Activated CD4-positive, alpha-beta T cell treated with anti-CD3 and anti-CD28 coated beads, Interleukin-2, amount 10 ng/mL, durations not matched to agents 24 days and 14 days (primary cell): ENCODE measurements around the gene GPR84. TPM values are rescaled to one million over a fixed set of nuclear protein-coding genes. Genes with fewer than 3 reads are reported as not detected.

Experiments
- DNase-seq: peaks from one replicate; pipeline ENCODE4 v3.0.0; 2022
- H3K27ac Mint-ChIP-seq: one replicate; pipeline ENCODE4 v1.8.0; 2022; ENCODE audit warnings: mild to moderate bottlenecking, mixed read lengths
- H3K27me3 Mint-ChIP-seq: one replicate; pipeline ENCODE4 v1.8.0; 2022; ENCODE audit warnings: mixed read lengths
- H3K36me3 Mint-ChIP-seq: one replicate; pipeline ENCODE4 v1.8.0; 2022; ENCODE audit warnings: low read depth, mild to moderate bottlenecking, mixed read lengths
- H3K4me1 Mint-ChIP-seq: one replicate; pipeline ENCODE4 v1.8.0; 2021; ENCODE audit warnings: mixed read lengths
- H3K4me3 Mint-ChIP-seq: one replicate; pipeline ENCODE4 v1.8.0; 2022; ENCODE audit warnings: mild to moderate bottlenecking, moderate library complexity, mixed read lengths
- H3K9me3 Mint-ChIP-seq: one replicate; pipeline ENCODE4 v1.8.0; 2021; ENCODE audit warnings: mixed read lengths
- intact Hi-C: fragments of 100-400 bp; cut with micrococcal nuclease; formaldehyde crosslinking; loops from one replicate; pipeline ENCODE4 v1.15.1; 2023
- total RNA-seq: library from RNA; stranded (reverse); gene quantifications from 2 replicates; pipeline ENCODE4 v1.2.3, GENCODE V29; 2022

GPR84 gene
- total RNA-seq, 1 donor from 2014 or later, result 1.5 TPM

DNA sequence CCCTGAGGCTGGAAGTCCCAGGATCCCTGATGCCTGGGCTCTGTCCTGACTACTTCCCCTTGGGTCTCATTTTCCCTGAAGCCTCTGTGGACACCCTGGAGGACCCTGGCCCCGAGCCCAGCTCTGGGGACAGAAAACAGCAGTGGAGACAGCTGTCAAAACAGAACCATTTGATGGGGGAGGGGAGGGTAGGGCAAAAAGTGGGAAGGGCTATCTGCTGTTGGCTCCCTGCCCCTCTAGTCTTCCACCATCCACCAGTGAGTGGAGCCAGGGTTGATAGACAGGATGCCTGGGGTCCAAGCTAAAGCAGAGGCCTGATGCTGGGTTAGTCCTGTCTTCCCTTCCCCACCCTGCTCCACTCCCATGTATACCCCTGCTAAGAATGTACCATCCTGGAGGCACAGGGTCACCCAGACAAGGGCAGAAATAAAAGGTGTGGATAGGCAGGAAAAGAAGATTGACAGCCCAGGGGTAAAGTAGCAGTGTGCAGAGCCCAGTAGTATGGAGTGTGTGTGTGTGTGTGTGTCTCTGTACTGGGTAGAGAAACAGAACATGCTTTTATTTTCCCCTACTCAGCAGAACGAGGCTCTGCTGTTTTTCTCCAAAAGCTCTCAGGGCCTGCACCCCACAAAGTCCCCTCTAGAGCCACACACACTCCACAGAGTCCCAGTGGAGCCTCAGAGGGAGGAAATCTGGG lies 10.4 kb upstream of the GPR84 start:
- no peak overlapping the region for H3K4me3 Mint-ChIP-seq
- peaks cover 30% of the 10 kb centered on the region for H3K4me1 Mint-ChIP-seq
- intact Hi-C loops, result no loop called here
- DNase-seq, result no peak
- H3K36me3 Mint-ChIP-seq, result no peaks in the 10 kb centered on the region
- peaks cover 8% of the 10 kb centered on the region for H3K27me3 Mint-ChIP-seq
- H3K9me3 Mint-ChIP-seq, result no peaks in the 10 kb centered on the region
- no peak overlapping the region for H3K27ac Mint-ChIP-seq

GRCh38 chr12:54373649-54374561 lies 9.6 kb upstream of the GPR84 start:
- H3K36me3 Mint-ChIP-seq, result no peaks in the 10 kb centered on the region
- no peak overlapping the region for H3K4me3 Mint-ChIP-seq
- H3K9me3 Mint-ChIP-seq, result no peaks in the 10 kb centered on the region
- no peak for DNase-seq
- peaks cover 30% of the 10 kb centered on the region for H3K4me1 Mint-ChIP-seq
- peaks cover 8% of the 10 kb centered on the region for H3K27me3 Mint-ChIP-seq
- no peak overlapping the region for H3K27ac Mint-ChIP-seq
- intact Hi-C loops, result no loop called here

GRCh38 chr12:54372113-54372806 lies 8.0 kb upstream of the GPR84 start:
- intact Hi-C loops, result no loop called here
- H3K27ac Mint-ChIP-seq, result peak overlapping the region; percentile 35
- no peaks in the 10 kb centered on the region for H3K36me3 Mint-ChIP-seq
- H3K4me3 Mint-ChIP-seq, result no peak overlapping the region
- H3K27me3 Mint-ChIP-seq, result peaks cover 9% of the 10 kb centered on the region
- no peak for DNase-seq
- H3K9me3 Mint-ChIP-seq, result no peaks in the 10 kb centered on the region
- peaks cover 35% of the 10 kb centered on the region for H3K4me1 Mint-ChIP-seq

- H3K9me3 Mint-ChIP-seq, result no peaks in the 10 kb centered on the region
- peaks cover 10% of the 10 kb centered on the region for H3K27me3 Mint-ChIP-seq
- no peak overlapping the region for H3K4me3 Mint-ChIP-seq
- peaks cover 34% of the 10 kb centered on the region for H3K4me1 Mint-ChIP-seq
- no peaks in the 10 kb centered on the region for H3K36me3 Mint-ChIP-seq
- peak overlapping the region; percentile 35 for H3K27ac Mint-ChIP-seq
- intact Hi-C loops, result no loop called here
- no peak for DNase-seq
Observed at GRCh38 chr12:54371328-54372112, 7.2 kb upstream of the GPR84 start.

GRCh38 chr12:54370171-54370730 lies 6.0 kb upstream of the GPR84 start:
- Mint-ChIP-seq H3K36me3 (no peaks in the 10 kb centered on the region), H3K27me3 (peaks cover 8% of the 10 kb centered on the region), H3K4me3 (peak overlapping the region; percentile 40), H3K27ac (no peak overlapping the region), H3K4me1 (peaks cover 34% of the 10 kb centered on the region), H3K9me3 (no peaks in the 10 kb centered on the region)
- peak; percentile 78 for DNase-seq
- intact Hi-C loops, result no loop called here

DNA sequence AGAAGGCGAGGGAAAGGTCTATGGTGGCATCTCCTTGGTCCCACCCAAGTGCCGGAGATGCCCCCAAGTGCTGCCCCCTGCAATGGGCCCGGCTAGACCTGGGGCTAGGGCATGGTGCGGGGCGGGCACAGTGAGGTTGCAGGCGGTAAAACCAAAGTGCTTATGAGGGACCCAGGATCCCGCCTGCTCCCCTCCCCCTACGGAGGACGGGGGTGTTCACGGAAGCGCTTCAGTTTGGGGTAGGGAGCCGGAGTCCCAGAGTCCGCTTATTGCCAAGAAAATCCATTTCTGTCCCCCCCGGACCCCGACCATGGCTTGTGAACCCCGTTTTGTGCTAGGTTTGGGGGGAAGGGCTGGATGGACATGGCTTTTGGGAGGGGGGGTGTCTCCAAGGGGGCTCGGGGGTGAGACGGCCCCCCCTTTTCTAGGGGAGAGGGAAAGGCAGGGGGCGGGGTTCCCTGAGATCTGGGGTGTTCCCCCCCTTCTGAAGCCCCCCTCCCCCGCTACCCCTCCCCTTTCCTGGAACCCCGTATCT lies 5.4 kb upstream of the GPR84 start:
- H3K27me3 Mint-ChIP-seq, result peaks cover 8% of the 10 kb centered on the region
- peaks cover 37% of the 10 kb centered on the region for H3K4me1 Mint-ChIP-seq
- peak overlapping the region; percentile 65 for H3K4me3 Mint-ChIP-seq
- intact Hi-C loops, result loop anchor here (2.0 to 10.0 kb wide), 3 partner anchors 45 to 365 kb away; partner anchors contain the start of genes COPZ1, HOXC8 and HOXC9
- H3K36me3 Mint-ChIP-seq, result no peaks in the 10 kb centered on the region
- H3K9me3 Mint-ChIP-seq, result no peaks in the 10 kb centered on the region
- H3K27ac Mint-ChIP-seq, result no peak overlapping the region
- DNase-seq, result no peak

GRCh38 chr12:54368709-54369596 lies 4.7 kb upstream of the GPR84 start:
- H3K4me1 Mint-ChIP-seq, result peaks cover 41% of the 10 kb centered on the region
- H3K9me3 Mint-ChIP-seq, result no peaks in the 10 kb centered on the region
- peaks cover 8% of the 10 kb centered on the region for H3K27me3 Mint-ChIP-seq
- no peaks in the 10 kb centered on the region for H3K36me3 Mint-ChIP-seq
- DNase-seq, result peak; percentile 96
- intact Hi-C loops, result loop anchor here (1.0 to 10.0 kb wide), 6 partner anchors 33 to 364 kb away; partner anchors contain the start of genes COPZ1, HOXC8 and HOXC9
- peak overlapping the region; percentile 65 for H3K4me3 Mint-ChIP-seq
- H3K27ac Mint-ChIP-seq, result peak overlapping the region; percentile 38

DNA sequence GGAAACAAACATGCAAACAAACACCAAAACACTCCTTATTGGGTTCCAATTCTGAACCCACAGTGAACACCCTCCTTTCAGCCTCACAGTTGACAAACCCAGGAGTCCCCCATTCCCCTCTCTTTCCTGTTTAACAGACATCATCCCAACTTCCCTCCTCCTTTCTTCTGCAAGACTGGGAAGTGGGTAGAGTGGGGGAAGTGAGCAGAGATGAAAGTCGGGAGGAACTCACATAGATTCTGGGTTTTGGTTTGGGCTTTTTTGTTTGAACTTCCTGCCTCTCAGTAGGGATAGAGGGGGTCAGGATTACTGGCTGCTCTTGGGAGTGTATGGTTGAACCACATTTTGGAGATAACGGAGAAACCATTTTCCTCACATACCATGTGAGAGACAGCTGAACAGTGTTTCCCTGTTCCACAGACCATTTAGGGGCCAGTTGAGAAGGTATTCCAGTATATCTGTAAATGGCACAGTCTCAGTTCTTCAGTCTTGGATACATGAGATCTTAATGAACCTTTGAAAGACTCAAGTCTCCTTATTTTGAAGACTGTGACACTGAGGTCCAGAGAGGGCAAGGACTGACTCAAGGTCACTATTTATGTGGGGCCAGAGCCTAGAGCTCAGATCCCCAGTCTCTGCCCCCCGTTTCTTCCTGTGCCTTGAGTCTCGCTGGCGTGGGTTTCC lies 3.9 kb upstream of the GPR84 start:
- H3K27ac Mint-ChIP-seq, result peak overlapping the region; percentile 38
- intact Hi-C loops, result loop anchor here (1.0 to 10.0 kb wide), 6 partner anchors 32 to 363 kb away; partner anchors contain the start of genes COPZ1, HOXC8 and HOXC9
- H3K4me3 Mint-ChIP-seq, result peak overlapping the region; percentile 65
- H3K27me3 Mint-ChIP-seq, result peaks cover 8% of the 10 kb centered on the region
- no peak for DNase-seq
- peaks cover 42% of the 10 kb centered on the region for H3K4me1 Mint-ChIP-seq
- no peaks in the 10 kb centered on the region for H3K9me3 Mint-ChIP-seq
- H3K36me3 Mint-ChIP-seq, result no peaks in the 10 kb centered on the region

DNA sequence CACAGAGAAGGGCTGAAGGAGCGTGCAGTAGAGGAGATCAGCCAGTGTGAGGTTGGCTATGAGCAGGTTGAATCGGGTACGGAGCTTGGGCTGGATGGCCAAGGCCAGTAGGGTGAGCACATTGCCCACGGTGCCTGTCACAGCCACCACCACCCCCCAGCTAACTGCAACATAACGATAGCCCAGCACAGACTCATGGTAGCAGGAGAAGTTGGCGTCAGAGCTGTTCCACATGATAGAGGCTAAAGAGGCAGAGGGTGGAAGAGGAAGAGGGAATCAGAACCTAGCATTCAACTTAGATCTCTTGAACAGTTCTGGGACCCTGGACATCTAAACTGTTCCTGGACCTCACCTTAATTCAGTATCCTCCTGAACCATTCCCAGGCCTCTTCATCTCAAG lies 668 bp downstream of the GPR84 start:
- H3K4me1 Mint-ChIP-seq, result peaks cover 34% of the 10 kb centered on the region
- peak overlapping the region; percentile 68 for H3K4me3 Mint-ChIP-seq
- H3K27ac Mint-ChIP-seq, result peak overlapping the region; percentile 73
- H3K27me3 Mint-ChIP-seq, result peaks cover 8% of the 10 kb centered on the region
- intact Hi-C loops, result loop anchor here (10.0 kb wide), 1 partner anchor 359 kb away; the partner anchor contains the start of genes HOXC8 and HOXC9
- H3K9me3 Mint-ChIP-seq, result no peaks in the 10 kb centered on the region
- H3K36me3 Mint-ChIP-seq, result no peaks in the 10 kb centered on the region
- DNase-seq, result no peak

GRCh38 chr12:54363047-54363446 lies 1.2 kb downstream of the GPR84 start:
- Mint-ChIP-seq H3K27ac (no peak overlapping the region), H3K27me3 (peaks cover 6% of the 10 kb centered on the region), H3K36me3 (no peaks in the 10 kb centered on the region), H3K9me3 (no peaks in the 10 kb centered on the region), H3K4me3 (peak overlapping the region; percentile 24), H3K4me1 (peaks cover 28% of the 10 kb centered on the region)
- intact Hi-C loops, result loop anchor here (10.0 kb wide), 1 partner anchor 358 kb away; the partner anchor contains the start of genes HOXC8 and HOXC9
- DNase-seq, result no peak

DNA sequence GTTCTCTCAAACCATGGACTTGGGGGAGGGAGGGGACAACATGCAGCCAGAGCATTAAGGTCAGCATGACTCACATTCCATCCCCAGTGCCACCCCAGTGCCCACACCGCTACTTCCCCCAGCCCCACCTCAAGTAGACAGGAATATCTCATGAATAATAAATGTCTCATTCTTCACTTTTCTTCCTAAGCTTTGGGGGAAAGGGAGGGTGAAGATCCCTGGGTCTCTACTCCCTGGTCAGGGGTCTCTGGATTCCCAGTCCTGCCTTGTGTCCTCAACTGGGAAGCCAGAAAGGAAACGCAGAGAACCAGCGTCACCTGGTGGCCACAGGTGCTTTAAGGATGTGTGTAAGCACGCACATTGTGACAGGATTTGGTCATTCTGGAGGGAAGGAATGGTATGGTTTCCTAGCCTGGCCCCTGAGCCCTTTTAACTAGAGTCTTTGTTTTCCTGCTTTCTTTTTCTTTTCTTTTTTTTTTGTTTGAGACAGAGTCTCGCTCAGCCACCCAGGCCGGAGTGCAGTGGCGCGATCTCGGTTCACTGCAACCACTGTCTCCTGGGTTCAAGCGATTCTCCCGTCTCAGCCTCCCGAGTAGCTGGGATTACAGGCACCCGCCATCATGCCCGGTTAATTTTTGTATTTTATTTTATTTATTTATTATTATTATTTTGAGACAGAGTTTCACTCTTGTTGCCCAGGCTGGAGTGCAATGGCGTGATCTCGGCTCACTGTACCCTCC lies 3.4 kb downstream of the GPR84 start:
- peak; percentile 88 for DNase-seq
- no peaks in the 10 kb centered on the region for H3K9me3 Mint-ChIP-seq
- no peaks in the 10 kb centered on the region for H3K36me3 Mint-ChIP-seq
- H3K4me1 Mint-ChIP-seq, result peaks cover 34% of the 10 kb centered on the region
- peak overlapping the region; percentile 33 for H3K4me3 Mint-ChIP-seq
- H3K27me3 Mint-ChIP-seq, result no peaks in the 10 kb centered on the region
- intact Hi-C loops, result loop anchor here (1.0 to 10.0 kb wide), 2 partner anchors 67 to 356 kb away; partner anchors contain the start of genes HOXC8 and HOXC9
- H3K27ac Mint-ChIP-seq, result peak overlapping the region; percentile 73
